ENCODE results near the gene RALGPS1. TPM values are rescaled to one million over a fixed set of nuclear protein-coding genes. Genes with fewer than 3 reads are reported as not detected.

Gene RALGPS1
- total RNA-seq, 1 experiment from 2014 or later = 18.6 TPM

- Histone ChIP-seq H2BK15ac (ENCODE audit: low read depth, low read length) (no peak overlapping the region), H3K14ac (ENCODE audit: insufficient read depth, low read length) (no peak overlapping the region), H3K79me2 (ENCODE audit: insufficient read depth, low read length) (no peaks in the 10 kb centered on the region), H2BK12ac (ENCODE audit: insufficient read length, low read depth, low read length) (no peak overlapping the region), H4K8ac (replicated peaks; ENCODE audit: insufficient read length, low read depth, low read length) (no peak overlapping the region), H3K79me1 (ENCODE audit: insufficient read depth, low read depth, low read length, poor library complexity, severe bottlenecking) (no peaks in the 10 kb centered on the region), H4K5ac (ENCODE audit: insufficient read length, low read depth, low read length) (no peak overlapping the region), H3K23me2 (ENCODE audit: insufficient read length, low read depth, low read length, poor library complexity, severe bottlenecking) (no peaks in the 10 kb centered on the region), H2BK5ac (ENCODE audit: insufficient read length, low read length) (no peak overlapping the region), H3T11ph (ENCODE audit: low read length) (no peak overlapping the region), H2AFZ (ENCODE audit: low read length) (no peak overlapping the region), H4K91ac (ENCODE audit: insufficient read length, low read depth, low read length) (no peak overlapping the region), H3K18ac (ENCODE audit: insufficient read length, low read depth, low read length) (no peak overlapping the region), H4K20me1 (ENCODE audit: control insufficient read depth, insufficient read depth, insufficient read length) (no peaks in the 10 kb centered on the region), H3K4ac (ENCODE audit: low read depth, low read length) (no peak overlapping the region), H3K27me3 (ENCODE audit: insufficient read depth, low read length) (no peaks in the 10 kb centered on the region), H3K4me1 (ENCODE audit: insufficient read depth, low read length) (no peaks in the 10 kb centered on the region; the same call in 1 of the 2 replicates), H3K9ac (ENCODE audit: extremely low read depth, insufficient read length, low read length) (no peak overlapping the region), H2AK5ac (ENCODE audit: insufficient read length, low read length) (no peak overlapping the region), H3K9me3 (ENCODE audit: control insufficient read depth, low read depth, low read length) (no peaks in the 10 kb centered on the region), H3K56ac (ENCODE audit: insufficient read length, low read depth, low read length) (no peak overlapping the region), H2BK120ac (ENCODE audit: low read depth, low read length, poor library complexity, severe bottlenecking) (no peak overlapping the region), H3K27ac (ENCODE audit: insufficient read length, low read depth, low read length) (no peak overlapping the region), H2BK20ac (ENCODE audit: low read depth, low read length, poor library complexity, severe bottlenecking) (no peak overlapping the region), H3K4me2 (ENCODE audit: insufficient read depth, insufficient read length, low read length) (no peak overlapping the region), H3K23ac (ENCODE audit: insufficient read length, low read depth, low read length) (no peak overlapping the region)
- Mint-ChIP-seq H3K4me3 (no peak overlapping the region), H3K36me3 (ENCODE audit: insufficient read depth in 1 of 3, low read depth in 3 of 3) (no peaks in the 10 kb centered on the region), H3K9me3 (no peaks in the 10 kb centered on the region), H3K27me3 (ENCODE audit: low read depth) (no peaks in the 10 kb centered on the region), H3K4me1 (peaks cover 5 to 7% of the 10 kb centered on the region in 2 experiments), H3K27ac (no peak overlapping the region)
- TF ChIP-seq CTCF (conservative IDR thresholded peaks at IDR 0.05) = no peak
- no peak for DNase-seq
- no CpG with 5 or more reads among the region's 2 CpGs for WGBS (ENCODE audit: extremely low coverage, insufficient read length, low lambda C conversion rate)
Observed at GRCh38 chr9:127027694-127028093, 113.1 kb downstream of the RALGPS1 start.

Data from H9 (cell line).